Measurements from ENCODE around the gene SCNN1A.

- TF ChIP-seq, protein P1, sequence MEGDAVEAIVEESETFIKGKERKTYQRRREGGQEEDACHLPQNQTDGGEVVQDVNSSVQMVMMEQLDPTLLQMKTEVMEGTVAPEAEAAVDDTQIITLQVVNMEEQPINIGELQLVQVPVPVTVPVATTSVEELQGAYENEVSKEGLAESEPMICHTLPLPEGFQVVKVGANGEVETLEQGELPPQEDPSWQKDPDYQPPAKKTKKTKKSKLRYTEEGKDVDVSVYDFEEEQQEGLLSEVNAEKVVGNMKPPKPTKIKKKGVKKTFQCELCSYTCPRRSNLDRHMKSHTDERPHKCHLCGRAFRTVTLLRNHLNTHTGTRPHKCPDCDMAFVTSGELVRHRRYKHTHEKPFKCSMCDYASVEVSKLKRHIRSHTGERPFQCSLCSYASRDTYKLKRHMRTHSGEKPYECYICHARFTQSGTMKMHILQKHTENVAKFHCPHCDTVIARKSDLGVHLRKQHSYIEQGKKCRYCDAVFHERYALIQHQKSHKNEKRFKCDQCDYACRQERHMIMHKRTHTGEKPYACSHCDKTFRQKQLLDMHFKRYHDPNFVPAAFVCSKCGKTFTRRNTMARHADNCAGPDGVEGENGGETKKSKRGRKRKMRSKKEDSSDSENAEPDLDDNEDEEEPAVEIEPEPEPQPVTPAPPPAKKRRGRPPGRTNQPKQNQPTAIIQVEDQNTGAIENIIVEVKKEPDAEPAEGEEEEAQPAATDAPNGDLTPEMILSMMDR (IDR thresholded peaks at IDR 0.05): no peak
- no peak for TF ChIP-seq POLR2AphosphoS5 (IDR thresholded peaks at IDR 0.05)
Observed at GRCh38 chr12:6351622-6352021, 23.7 kb downstream of the SCNN1A start.
